NCI-H1436 treated with DMSO at 0.1 percent for 48 hours (cell line): ENCODE measurements around the gene LHFPL2.
"Not testable (repeated sequence)": the region's sequence is repeated elsewhere in the genome, so short reads cannot be mapped to it uniquely, and the experiment has no call there.

Experiments used
- DNase-seq: peaks from one replicate; lab custom pipeline; 2025; lab: John Stamatoyannopoulos, UW

LHFPL2 gene

GRCh38 chr5:78640662-78641474 is 7.7 kb downstream of the LHFPL2 start:
- no peak for DNase-seq

GRCh38 chr5:78639791-78640190 is 8.8 kb downstream of the LHFPL2 start:
- no peak for DNase-seq

GRCh38 chr5:78638973-78639669 is 9.5 kb downstream of the LHFPL2 start:
- DNase-seq = no peak

GRCh38 chr5:78638423-78638822 is 10.1 kb downstream of the LHFPL2 start:
- no peak for DNase-seq

- no peak for DNase-seq
Observed at GRCh38 chr5:78637468-78637867, 11.1 kb downstream of the LHFPL2 start.

- DNase-seq = no peak
Observed at GRCh38 chr5:78636682-78637081, 11.9 kb downstream of the LHFPL2 start.

GRCh38 chr5:78634634-78635033 is 13.9 kb downstream of the LHFPL2 start:
- DNase-seq = no peak

GRCh38 chr5:78634229-78634628 is 14.3 kb downstream of the LHFPL2 start:
- no peak for DNase-seq

GRCh38 chr5:78633700-78634099 is 14.9 kb downstream of the LHFPL2 start:
- DNase-seq = no peak

- no peak for DNase-seq
Observed at GRCh38 chr5:78632467-78632866, 16.1 kb downstream of the LHFPL2 start.

GRCh38 chr5:78631931-78632330 is 16.6 kb downstream of the LHFPL2 start:
- DNase-seq = no peak

- no peak for DNase-seq
Observed at GRCh38 chr5:78630047-78630446, 18.5 kb downstream of the LHFPL2 start.

- DNase-seq = no peak
Observed at GRCh38 chr5:78629624-78630023, 18.9 kb downstream of the LHFPL2 start.

GRCh38 chr5:78628270-78628992 is 20.1 kb downstream of the LHFPL2 start:
- no peak for DNase-seq

- DNase-seq = no peak
Observed at GRCh38 chr5:78627766-78628165, 20.8 kb downstream of the LHFPL2 start.

GRCh38 chr5:78627175-78627574 is 21.4 kb downstream of the LHFPL2 start:
- no peak for DNase-seq

- no peak for DNase-seq
Observed at GRCh38 chr5:78626009-78626571, 22.5 kb downstream of the LHFPL2 start.

- DNase-seq = no peak
Observed at GRCh38 chr5:78624992-78625391, 23.6 kb downstream of the LHFPL2 start.

- DNase-seq = no peak
Observed at GRCh38 chr5:78624011-78624541, 24.5 kb downstream of the LHFPL2 start.

- DNase-seq = no peak
Observed at GRCh38 chr5:78622302-78622971, 26.1 kb downstream of the LHFPL2 start.

GRCh38 chr5:78621291-78621738 is 27.3 kb downstream of the LHFPL2 start:
- no peak for DNase-seq

GRCh38 chr5:78620119-78620518 is 28.5 kb downstream of the LHFPL2 start:
- not testable (repeated sequence) for DNase-seq
